GM13977 (cell line): Measurements from ENCODE around the gene ABCE1.

ENCODE experiments used
- DNase-seq: peaks from one replicate; pipeline ENCODE4 v3.0.0; 2012; ENCODE audit warnings: low spot score
- CTCF ChIP-seq: IDR thresholded peaks from 2 replicates; pipeline ENCODE4 v1.5.1; 2012; ENCODE audit warnings: mild to moderate bottlenecking, control low read depth; ENCODE audit not compliant: insufficient read depth; ENCODE audit errors: extremely low read depth, missing control alignments
- in situ Hi-C: fragments of 300-500 bp; cut with MboI; formaldehyde crosslinking; loops from one replicate; pipeline ENCODE4 v1.12.0; 2022; ENCODE audit warnings: low sequenced_read_pairs, low pct_unique_long_range_greater_than_20kb, mixed read lengths, inconsistent platforms; ENCODE audit not compliant: unreplicated experiment

Gene ABCE1

GRCh38 chr4:145061318-145061920 is 36.7 kb upstream of the ABCE1 start:
- in situ Hi-C loops, result loop anchor here (10.0 to 25.0 kb wide), 3 partner anchors 274 to 887 kb away; no protein-coding TSS in a partner anchor

GRCh38 chr4:145066063-145066501 is 32.0 kb upstream of the ABCE1 start:
- no peak for TF ChIP-seq CTCF
- DNase-seq, result no peak

More at GRCh38 chr4:145061318-145061920, 36.7 kb upstream of the ABCE1 start:
- peak; percentile 19 for DNase-seq
- peak; percentile 30 for TF ChIP-seq CTCF

GRCh38 chr4:145069361-145069760 is 28.8 kb upstream of the ABCE1 start:
- DNase-seq, result no peak
- in situ Hi-C loops, result loop anchor here (10.0 to 25.0 kb wide), 3 partner anchors 282 to 895 kb away; no protein-coding TSS in a partner anchor
- TF ChIP-seq CTCF, result no peak

More at GRCh38 chr4:145066063-145066501, 32.0 kb upstream of the ABCE1 start:
- in situ Hi-C loops, result loop anchor here (10.0 to 25.0 kb wide), 3 partner anchors 279 to 891 kb away; no protein-coding TSS in a partner anchor

GRCh38 chr4:145071560-145071959 is 26.6 kb upstream of the ABCE1 start:
- no peak for TF ChIP-seq CTCF
- DNase-seq, result no peak
- in situ Hi-C loops, result loop anchor here (25.0 kb wide), 2 partner anchors 284 to 459 kb away; no protein-coding TSS in a partner anchor

GRCh38 chr4:145075742-145076468 is 22.2 kb upstream of the ABCE1 start:
- in situ Hi-C loops, result no loop called here
- DNase-seq, result no peak
- TF ChIP-seq CTCF, result no peak

GRCh38 chr4:145076469-145076855 is 21.6 kb upstream of the ABCE1 start:
- in situ Hi-C loops, result no loop called here
- no peak for DNase-seq
- TF ChIP-seq CTCF, result no peak
